Lung microvascular endothelial cell (primary cell): ENCODE results near the gene FOCAD. TPM values are rescaled to one million over a fixed set of nuclear protein-coding genes. Genes with fewer than 3 reads are reported as not detected.
"Not testable (repeated sequence)": the region's sequence is repeated elsewhere in the genome, so short reads cannot be mapped to it uniquely, and the experiment has no call there.

Experiments used
- DNase-seq, 2 donors: peaks; one replicate each; pipeline versions ENCODE4 v3.0.0 to v3.0.0-alpha.2; 2010; ENCODE audit warnings: low read depth in 2 of 2
- total RNA-seq: library from RNA; depleted of rRNA; stranded (reverse); fragments of >200 nt; gene quantifications from 2 replicates; pipeline ENCODE4 v1.2.1, GENCODE V29; 2014

FOCAD gene, protein sequence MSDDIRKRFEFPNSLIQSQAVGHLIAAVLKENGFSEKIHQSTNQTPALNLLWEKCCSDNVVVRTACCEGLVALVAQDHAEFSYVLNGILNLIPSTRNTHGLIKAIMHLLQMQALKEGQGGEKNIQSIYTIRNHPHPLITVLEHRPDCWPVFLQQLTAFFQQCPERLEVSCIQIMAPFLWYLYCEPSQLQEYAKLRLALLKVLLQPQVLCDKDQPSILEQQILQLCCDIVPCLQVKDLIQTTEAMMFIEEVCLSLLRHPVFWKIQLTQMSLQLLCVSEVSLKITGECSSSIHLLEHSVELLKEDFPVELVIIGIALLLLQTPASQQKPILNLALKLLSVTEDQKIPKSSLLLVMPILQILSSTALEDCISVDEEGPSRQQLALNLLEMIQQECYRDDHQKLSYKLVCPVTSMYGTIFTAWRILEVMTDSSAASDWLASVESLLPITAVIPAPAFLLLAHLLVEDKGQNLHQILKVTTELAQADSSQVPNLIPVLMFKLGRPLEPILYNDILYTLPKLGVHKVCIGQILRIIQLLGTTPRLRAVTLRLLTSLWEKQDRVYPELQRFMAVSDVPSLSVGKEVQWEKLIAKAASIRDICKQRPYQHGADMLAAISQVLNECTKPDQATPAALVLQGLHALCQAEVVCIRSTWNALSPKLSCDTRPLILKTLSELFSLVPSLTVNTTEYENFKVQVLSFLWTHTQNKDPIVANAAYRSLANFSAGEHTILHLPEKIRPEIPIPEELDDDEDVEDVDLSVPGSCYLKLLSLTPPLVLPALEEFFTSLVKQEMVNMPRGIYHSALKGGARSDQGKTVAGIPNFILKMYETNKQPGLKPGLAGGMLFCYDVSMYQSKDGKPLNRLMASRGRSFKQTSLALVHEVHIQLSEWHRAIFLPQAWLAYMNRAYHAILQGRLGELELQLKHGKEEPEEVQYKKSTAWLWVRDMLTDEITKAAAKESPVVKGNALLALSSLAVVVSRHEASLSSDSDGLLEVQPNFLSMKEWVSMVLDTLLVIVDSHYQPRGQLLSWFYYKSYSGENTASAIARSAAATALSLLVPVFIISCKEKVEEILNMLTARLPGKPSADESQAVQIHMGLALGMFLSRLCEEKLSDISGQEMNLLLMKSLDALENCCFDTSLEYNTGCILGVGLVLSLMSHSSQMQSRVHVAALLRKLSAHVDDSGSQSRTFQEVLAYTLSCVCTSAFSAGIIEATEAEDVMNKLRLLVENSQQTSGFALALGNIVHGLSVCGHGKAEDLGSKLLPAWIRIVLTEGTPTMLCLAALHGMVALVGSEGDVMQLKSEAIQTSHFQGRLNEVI (N-terminal part only)
- total RNA-seq: 77.1 and 102 TPM in 2 replicates

DNA sequence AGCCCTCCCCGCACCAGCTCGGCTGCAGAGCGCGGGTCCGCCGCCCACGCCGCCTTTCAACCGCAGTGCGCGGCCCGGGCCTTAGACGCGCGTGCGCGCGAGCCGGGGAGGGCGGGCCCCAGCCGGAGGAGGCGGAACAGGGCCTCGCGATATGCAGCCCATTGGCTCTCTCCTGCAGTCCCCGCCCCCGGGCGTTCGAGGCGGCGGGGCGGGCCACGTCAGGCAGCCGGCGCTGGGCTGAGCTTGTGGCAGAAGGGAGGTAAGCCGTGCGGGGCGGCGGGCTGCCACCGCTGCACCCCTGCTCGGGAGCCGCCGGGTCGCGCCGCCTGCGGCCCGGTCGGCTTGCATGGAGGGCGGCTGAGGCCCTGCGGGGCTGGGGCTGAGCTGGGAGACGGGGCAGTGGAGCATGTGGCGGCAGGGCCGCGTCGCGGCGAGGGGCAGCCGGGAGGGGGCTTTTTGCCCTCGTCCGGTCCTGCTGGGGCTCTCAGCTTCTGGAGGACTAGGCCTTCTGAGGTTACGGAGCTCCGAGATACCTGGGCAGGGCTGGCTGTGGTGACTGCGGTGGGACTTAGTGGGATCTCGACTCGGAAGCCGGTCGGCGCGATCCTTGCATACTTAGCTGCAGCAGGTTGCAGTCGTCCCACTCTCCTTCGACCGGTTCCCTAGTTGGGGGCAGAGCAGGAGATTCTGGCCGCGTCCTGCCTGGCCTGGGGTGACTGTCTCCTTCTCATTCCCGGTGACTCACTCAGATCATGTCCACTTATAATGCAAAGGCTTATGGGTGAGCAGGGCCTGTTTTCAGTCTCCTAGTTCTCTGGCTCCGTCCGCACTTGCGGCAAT is at the start of gene FOCAD:
Gene FOCAD, plus strand, starts transcription at position 225 of the 840 bp plus-strand sequence. CDS start 31,095 bp downstream, outside the sequence.
- DNase-seq: peak; percentile 97

DNA sequence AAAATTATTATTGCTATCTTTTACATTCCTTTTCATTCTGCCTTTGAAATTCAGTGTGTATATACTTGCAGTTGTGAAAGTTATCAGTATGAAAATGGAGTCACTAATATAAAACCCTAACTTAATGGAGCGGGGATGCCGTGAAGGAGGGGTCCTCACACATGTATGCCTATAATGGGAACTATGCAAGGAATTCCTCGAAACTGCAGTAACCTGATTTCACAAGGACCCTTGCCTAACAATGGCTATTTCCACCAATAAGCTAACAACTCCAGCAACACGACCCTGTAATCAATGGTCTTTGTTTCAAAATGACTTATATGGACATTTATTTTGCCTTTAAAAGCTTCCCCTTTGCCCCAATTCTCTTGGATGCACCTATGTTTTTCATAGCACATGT is 49.2 kb upstream of the FOCAD start:
- no peak for DNase-seq

DNA sequence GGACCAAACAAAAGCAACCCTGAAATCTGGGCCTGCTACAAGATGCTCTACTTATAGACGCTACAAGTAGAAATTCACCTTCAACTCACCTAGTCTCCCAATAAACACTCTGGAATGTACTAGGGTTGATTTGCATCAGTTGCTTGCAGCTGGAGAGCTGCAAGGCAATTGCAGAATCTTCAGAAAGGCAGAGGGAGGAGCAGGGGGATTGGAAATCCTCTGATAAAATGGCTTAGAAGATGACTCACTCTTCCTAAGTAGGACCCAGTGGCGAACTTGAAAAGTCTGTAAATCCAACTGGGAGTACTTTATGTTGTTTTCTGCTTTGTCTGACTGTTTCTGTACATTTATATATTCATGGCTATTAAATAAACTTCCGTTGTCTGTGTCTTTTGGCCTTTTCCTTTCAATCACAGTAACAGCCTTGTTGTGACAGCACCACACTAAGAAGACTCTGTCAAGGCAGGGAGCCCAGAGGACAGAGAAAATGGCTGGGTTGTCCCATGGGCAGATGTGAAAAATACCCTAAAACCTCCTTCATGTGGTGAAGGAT is 47.1 kb upstream of the FOCAD start:
- peak in 1 of 2 donors; percentile 11 for DNase-seq

DNA sequence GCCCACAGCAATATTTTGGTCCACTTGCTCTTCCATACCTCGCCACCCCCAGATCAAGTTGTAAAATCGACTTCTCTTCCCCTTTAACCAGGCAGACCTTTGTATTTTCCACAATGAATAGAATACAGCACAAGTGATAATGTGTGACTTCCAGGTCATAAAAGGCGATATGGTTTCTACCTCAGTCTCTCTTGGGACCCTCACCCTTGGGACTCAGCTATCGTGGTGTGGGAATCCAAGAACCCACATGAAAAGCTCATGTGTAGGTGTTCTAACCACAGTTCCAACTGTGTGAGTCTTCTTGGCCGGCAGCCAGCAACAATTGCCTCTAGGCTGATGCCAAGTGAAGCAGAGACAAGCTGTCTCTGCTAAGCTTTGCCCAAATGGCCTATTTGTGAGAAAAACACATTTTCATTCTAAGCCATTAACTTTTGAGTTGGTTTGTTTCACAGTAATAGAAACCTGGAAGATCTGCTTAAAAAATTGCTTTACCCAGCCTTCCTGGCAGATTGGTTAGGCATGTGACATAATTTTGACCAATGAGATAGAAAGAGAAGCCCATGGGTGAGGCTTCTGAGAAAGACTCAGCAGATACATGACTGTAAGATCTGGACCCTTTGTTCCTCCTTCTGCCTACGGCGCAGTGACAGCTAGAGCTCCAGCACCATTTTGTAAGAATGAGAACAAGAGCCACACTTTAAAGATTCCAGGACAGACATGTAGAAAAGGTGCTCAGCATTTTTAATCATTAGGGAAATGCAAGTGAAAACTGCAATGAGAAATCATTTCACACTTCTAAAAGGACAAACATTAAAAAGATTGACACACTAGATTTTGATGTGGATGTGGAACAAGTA is 43.5 kb upstream of the FOCAD start:
- DNase-seq: peak in 1 of 2 donors; percentile 12

- DNase-seq: no peak
Observed at GRCh38 chr9:20642045-20642444, 42.0 kb upstream of the FOCAD start.

DNA sequence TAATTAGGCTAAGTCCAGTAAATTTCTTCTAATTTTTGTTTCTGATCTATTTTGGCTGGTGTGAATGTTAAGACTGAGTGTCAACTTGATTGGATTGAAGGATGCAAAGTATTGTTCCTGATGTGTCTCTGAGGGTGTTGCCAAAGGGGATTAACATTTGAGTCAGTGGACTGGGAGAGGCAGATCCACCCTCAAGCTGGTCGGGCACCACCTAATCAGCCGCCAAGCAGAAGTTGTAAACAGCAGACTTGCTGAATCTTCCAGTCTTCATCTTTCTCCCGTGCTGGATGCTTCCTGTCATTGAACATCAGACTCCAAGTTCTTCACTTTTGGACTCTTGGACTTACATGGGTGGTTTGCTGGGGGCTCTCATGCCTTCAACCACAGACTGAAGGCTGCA is 40.4 kb upstream of the FOCAD start:
- DNase-seq: no peak

DNA sequence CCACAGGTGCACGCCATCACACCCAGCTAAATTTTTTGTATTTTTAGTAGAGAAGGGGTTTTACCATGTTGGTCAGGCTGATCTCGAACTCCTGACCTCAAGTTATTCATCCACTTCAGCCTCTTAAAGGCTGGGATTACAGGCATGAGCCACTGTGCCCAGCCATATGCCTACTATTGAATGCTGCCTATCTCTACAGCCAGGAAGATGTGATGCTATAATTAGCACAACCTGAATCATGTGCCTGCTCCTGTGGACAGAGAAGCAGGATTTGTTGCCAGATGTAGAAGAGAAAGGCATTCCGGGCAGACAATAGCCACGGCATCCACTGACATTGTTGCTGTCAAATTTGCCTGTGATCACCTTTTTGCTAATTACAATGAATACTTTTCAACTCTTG is 37.4 kb upstream of the FOCAD start:
- DNase-seq: peak in 1 of 2 donors; percentile 76

- peak; percentile 51 to 71 for DNase-seq
Observed at GRCh38 chr9:20649381-20649780, 34.7 kb upstream of the FOCAD start.

GRCh38 chr9:20650313-20650712 is 33.7 kb upstream of the FOCAD start:
- no peak for DNase-seq

GRCh38 chr9:20650750-20651299 is 33.2 kb upstream of the FOCAD start:
- DNase-seq: no peak

- no peak for DNase-seq
Observed at GRCh38 chr9:20651939-20652338, 32.1 kb upstream of the FOCAD start.

- DNase-seq: not testable (repeated sequence)
Observed at GRCh38 chr9:20658246-20658667, 25.8 kb upstream of the FOCAD start.

DNA sequence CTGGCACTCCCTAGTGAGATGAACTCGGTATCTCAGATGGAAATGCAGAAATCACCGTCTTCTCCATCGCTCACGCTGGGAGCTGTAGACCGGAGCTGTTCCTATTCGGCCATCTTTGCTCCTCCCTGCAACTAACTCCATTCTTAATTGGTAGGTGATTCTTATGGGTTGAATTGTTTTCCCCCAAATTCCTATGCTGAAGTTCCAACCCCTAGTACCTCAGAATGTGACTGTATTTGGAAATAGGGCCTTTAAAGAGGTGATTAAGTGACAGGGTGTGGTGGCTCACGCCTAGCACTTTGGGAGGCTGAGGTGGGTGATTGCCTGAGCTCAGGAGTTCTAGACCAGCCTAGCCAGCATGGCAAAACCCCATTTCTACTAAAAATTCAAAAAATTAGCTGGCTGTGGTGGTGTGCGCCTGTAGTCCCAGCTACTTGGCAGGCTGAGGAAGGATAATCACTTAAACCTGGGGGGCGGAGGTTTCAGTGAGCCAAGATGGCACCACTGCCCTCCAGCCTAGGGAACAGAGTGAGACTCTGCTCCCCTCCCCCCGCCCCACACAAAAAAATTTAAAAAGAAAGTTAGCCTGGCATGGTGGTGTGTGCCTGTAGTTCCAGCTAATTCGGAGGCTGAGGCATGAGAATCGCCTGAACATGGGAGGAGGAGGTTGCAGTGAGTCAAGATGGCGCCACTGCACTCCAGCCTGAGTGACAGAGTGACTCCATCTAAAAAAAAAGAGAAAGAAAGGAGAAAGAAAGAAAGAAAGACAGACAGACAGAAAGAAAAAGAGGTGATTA is 25.2 kb upstream of the FOCAD start:
- peak in 1 of 2 donors; percentile 2 for DNase-seq

DNA sequence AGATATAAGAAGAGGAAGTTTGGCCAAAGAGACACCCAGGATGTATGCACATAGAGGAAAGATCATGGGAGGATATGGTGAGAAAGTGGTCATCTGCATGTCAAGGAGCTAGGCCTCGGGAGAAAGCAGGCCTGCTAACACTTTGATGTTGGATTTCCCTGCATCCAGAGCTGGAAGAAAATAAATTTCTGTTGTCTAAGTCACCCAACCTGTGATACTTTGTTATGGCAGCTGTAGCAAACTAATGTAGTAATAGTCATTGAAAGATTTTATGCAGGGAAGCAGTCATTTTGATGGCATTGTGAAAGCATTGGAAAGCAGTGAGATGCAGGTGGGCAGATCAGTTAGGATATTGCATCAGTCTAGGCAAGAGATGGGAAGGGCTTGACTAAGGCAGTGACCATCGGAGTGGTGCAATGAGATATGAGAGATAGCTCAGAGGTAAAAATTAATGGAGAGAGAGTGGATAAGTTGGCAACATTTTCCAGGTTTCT is 24.5 kb upstream of the FOCAD start:
- DNase-seq: no peak

DNA sequence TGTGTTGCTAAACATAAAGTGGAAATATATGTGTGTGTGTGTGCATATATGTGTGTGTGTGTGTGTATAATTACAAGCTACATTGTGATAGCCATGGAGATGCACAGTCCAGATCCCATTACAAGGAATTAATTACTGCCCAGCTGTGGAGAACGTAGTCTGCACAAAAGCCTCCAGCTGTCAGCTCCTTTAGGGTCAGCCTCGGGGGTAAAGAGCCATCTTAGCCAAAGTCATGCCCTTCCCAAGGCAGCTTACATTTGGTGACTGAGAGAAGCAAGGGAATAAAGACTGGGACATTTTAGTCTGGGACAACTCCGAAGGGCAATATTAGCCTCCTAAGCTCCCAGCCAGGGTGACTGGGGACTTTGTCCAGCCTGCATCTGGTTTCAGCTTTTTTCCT is 21.9 kb upstream of the FOCAD start:
- no peak for DNase-seq

GRCh38 chr9:20663133-20663532 is 20.9 kb upstream of the FOCAD start:
- DNase-seq: no peak

DNA sequence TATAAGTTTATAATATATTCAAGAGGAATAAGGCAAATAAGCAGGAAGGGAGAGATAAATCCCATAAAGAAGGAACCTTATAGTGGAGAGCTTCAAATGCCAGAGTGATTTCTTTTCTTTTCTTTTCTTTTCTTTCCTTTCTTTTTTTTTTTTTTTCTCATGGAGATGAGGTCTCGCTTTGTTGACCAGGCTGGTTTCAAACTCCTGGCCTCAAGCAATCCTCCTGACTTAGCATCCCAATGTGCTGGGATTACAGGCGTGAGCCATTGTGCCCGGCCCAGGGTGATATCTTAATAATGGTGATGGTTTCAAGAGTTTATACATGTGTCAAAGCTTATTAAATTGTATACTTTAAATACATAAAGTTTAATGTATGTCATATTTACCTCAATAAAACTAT is 19.6 kb upstream of the FOCAD start:
- no peak for DNase-seq

DNA sequence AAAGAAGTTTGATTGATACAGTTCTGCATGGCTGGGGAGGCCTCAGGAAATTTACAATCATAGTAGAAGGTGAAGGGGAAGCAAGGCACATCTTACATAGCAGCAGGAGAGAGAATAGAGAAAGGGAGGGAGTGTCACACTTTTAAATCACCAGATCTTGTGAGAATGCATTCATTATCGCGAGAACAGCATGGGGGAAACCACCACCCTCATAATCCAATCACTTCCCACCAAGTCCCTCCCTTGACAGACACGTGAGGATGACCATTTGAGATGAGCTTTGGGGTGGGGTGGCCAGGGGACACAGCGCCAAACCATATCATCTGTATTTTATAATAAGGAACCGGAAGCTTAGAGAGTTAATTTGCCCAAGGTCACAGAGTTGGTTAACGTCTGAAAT is 13.7 kb upstream of the FOCAD start:
- no peak for DNase-seq
